Thyroid gland (tissue), 4 donors: ENCODE results near the gene KIF18A.

Source experiments
- POLR2A ChIP-seq, 2 donors: fragments of 450-650 bp; IDR thresholded peaks; one replicate each; pipeline ENCODE4 v1.6.1; 2017; ENCODE audit warnings: antibody characterized with exemption in 2 of 2, mild to moderate bottlenecking in 2 of 2, moderate library complexity in 1 of 2
- TF ChIP-seq, protein P1 (sequence below), 6 experiments: fragments of 200-600 bp in 3 of 6; fragments of 450-650 bp in 3 of 6; sonication (generic) in 3 of 6; IDR thresholded peaks; one replicate each; pipeline ENCODE4 v1.5.1; 2016 to 2019; ENCODE audit warnings: antibody characterized with exemption in 6 of 6, mild to moderate bottlenecking in 2 of 6, inconsistent platforms in 1 of 6, moderate library complexity in 1 of 6

DNA sequence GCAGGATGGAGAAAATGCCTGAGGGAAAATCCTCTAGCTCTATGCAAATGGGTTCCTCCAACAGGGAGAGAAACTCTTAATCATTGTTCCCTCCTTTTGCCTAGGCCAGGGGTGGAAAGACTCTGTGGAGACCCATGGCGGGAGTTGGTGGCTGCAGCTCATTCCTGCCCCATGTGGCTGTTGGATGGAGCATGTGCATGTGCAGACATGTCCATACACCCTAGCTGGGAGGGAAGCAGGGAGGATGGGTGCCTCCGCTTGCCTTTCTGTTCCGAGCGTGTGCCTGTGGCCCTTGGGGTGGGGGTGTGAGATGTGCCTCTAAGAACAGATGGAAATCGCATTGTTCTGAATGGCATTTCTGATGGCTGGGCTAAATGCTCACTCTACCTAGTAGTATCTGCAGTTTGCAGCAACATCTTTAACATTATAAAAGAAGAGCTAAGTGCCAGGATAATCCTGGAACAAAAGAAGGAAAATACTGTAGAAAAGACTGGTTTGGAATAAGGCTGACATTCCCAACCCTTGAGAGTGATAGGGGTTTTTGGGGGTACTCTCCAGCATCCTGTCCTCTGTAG, 32.0 kb upstream of the KIF18A start:
- TF ChIP-seq, protein P1, sequence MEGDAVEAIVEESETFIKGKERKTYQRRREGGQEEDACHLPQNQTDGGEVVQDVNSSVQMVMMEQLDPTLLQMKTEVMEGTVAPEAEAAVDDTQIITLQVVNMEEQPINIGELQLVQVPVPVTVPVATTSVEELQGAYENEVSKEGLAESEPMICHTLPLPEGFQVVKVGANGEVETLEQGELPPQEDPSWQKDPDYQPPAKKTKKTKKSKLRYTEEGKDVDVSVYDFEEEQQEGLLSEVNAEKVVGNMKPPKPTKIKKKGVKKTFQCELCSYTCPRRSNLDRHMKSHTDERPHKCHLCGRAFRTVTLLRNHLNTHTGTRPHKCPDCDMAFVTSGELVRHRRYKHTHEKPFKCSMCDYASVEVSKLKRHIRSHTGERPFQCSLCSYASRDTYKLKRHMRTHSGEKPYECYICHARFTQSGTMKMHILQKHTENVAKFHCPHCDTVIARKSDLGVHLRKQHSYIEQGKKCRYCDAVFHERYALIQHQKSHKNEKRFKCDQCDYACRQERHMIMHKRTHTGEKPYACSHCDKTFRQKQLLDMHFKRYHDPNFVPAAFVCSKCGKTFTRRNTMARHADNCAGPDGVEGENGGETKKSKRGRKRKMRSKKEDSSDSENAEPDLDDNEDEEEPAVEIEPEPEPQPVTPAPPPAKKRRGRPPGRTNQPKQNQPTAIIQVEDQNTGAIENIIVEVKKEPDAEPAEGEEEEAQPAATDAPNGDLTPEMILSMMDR (IDR thresholded peaks at IDR 0.05) = no peak
- no peak for TF ChIP-seq POLR2A (IDR thresholded peaks at IDR 0.05)
